Measurements from ENCODE around the gene MCC.

The MCC gene

GRCh38 chr5:113299591-113299990, 188.7 kb downstream of the MCC start:
- no peak for DNase-seq

GRCh38 chr5:113296676-113297075, 191.6 kb downstream of the MCC start:
- no peak for DNase-seq

- DNase-seq, result no peak
Observed at GRCh38 chr5:113295111-113295539, 193.1 kb downstream of the MCC start.

- peak; percentile 83 for DNase-seq
Observed at GRCh38 chr5:113294311-113295110, 193.7 kb downstream of the MCC start.

- DNase-seq, result no peak
Observed at GRCh38 chr5:113293975-113294310, 194.3 kb downstream of the MCC start.

- no peak for DNase-seq
Observed at GRCh38 chr5:113293068-113293974, 194.9 kb downstream of the MCC start.

- DNase-seq, result no peak
Observed at GRCh38 chr5:113292462-113292861, 195.8 kb downstream of the MCC start.

GRCh38 chr5:113283558-113283957, 204.7 kb downstream of the MCC start:
- DNase-seq, result no peak

- no peak for DNase-seq
Observed at GRCh38 chr5:113282472-113282871, 205.8 kb downstream of the MCC start.

- no peak for DNase-seq
Observed at GRCh38 chr5:113281194-113281593, 207.1 kb downstream of the MCC start.

- no peak for DNase-seq
Observed at GRCh38 chr5:113280541-113280940, 207.7 kb downstream of the MCC start.

- no peak for DNase-seq
Observed at GRCh38 chr5:113278976-113279375, 209.3 kb downstream of the MCC start.

- DNase-seq, result no peak
Observed at GRCh38 chr5:113276493-113276892, 211.8 kb downstream of the MCC start.

GRCh38 chr5:113276001-113276400, 212.3 kb downstream of the MCC start:
- DNase-seq, result no peak

GRCh38 chr5:113274836-113275414, 213.3 kb downstream of the MCC start:
- DNase-seq, result no peak

GRCh38 chr5:113273948-113274347, 214.3 kb downstream of the MCC start:
- DNase-seq, result no peak

- no peak for DNase-seq
Observed at GRCh38 chr5:113271745-113272454, 216.4 kb downstream of the MCC start.

- no peak for DNase-seq
Observed at GRCh38 chr5:113271015-113271414, 217.2 kb downstream of the MCC start.

- no peak for DNase-seq
Observed at GRCh38 chr5:113270086-113270485, 218.2 kb downstream of the MCC start.

GRCh38 chr5:113269023-113269997, 218.9 kb downstream of the MCC start:
- no peak for DNase-seq

- no peak for DNase-seq
Observed at GRCh38 chr5:113268232-113268631, 220.0 kb downstream of the MCC start.

Measured in activated CD8-positive, alpha-beta memory T cell treated with anti-CD3 and anti-CD28 coated beads, Interleukin-2, amount 50 U/mL, for 48 hours (primary cell).